K562 treated with DMSO at 1 percent for 24 hours (cell line): Measurements from ENCODE around the gene ATXN7. TPM values are rescaled to one million over a fixed set of nuclear protein-coding genes. Genes with fewer than 3 reads are reported as not detected.

Experiments used
- total RNA-seq: library from RNA; unstranded; fragments of 300-600 nt; gene quantifications from 2 replicates; pipeline ENCODE4 v1.2.3, GENCODE V29; 2022; ENCODE audit warnings: low read depth; ENCODE audit not compliant: insufficient read depth

Gene ATXN7, protein sequence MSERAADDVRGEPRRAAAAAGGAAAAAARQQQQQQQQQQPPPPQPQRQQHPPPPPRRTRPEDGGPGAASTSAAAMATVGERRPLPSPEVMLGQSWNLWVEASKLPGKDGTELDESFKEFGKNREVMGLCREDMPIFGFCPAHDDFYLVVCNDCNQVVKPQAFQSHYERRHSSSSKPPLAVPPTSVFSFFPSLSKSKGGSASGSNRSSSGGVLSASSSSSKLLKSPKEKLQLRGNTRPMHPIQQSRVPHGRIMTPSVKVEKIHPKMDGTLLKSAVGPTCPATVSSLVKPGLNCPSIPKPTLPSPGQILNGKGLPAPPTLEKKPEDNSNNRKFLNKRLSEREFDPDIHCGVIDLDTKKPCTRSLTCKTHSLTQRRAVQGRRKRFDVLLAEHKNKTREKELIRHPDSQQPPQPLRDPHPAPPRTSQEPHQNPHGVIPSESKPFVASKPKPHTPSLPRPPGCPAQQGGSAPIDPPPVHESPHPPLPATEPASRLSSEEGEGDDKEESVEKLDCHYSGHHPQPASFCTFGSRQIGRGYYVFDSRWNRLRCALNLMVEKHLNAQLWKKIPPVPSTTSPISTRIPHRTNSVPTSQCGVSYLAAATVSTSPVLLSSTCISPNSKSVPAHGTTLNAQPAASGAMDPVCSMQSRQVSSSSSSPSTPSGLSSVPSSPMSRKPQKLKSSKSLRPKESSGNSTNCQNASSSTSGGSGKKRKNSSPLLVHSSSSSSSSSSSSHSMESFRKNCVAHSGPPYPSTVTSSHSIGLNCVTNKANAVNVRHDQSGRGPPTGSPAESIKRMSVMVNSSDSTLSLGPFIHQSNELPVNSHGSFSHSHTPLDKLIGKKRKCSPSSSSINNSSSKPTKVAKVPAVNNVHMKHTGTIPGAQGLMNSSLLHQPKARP
- 4.7 and 6.3 TPM in 2 replicates for total RNA-seq

DNA sequence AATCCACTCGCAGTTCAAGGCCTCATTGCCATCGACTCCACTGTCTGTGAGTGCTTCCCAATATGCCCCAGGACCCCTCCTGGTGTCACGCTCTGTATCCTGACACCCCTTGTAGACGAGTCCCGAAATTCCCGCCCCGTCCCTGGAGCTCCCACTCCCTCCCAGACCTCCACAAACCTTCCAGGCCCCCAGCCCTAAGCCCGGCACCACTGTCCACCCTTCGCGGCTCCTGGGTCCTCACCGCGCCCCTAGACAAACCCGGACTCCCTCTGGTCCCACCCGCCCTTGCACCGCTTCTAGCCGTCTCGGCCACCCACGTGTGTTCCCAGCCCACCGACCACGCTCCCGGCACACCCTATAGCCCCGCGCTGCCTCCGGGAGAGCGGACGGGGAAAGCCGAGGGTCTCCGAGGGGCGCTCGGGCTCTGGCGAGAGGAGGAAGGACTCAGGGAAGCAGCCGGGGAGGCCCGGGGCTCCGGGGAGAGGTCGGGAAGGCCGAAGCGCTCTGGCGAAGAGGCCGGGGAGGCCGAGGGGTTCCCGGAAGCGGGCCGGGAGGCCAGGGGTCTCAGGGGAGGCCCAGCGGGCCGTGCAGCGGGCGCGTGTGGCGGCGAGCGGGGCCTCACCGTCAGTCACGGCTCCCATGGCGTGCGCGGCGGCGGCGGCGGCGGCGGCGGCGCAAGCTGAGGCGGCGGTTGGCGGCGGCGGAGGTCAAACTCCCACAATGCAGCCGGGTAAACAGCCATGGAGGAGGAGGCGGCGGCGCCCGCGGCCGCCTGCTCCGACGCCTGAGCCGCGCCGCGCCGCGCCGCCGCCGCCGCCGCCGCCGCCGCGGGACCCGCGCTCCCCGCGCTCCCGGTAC, at the start of gene ATXN7, which contains the start of gene THOC7:
TSS of gene ATXN7 (plus strand) at position 718 of the 858 bp plus-strand sequence. CDS start 48,732 bp downstream, outside the sequence.
TSS of gene THOC7 (minus strand) at position 656 of the 858 bp plus-strand sequence. CDS start at position 641, 15 bp downstream.

DNA sequence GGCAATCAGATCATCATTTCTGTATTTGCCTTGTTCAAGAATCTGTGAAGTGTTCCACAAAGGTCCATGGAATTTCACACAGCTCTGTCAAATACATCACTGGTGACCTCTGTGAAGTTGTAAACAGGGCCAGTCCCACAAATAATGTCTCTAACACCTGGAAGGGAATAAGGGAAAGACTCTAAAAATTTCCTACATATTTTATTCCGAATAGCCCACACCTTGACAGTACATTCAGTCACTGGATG, 44.6 kb upstream of the ATXN7 start, which contains the start of gene C3orf49:
TSS of gene C3orf49 (plus strand) at position 149 of the 248 bp plus-strand sequence. CDS start 173 bp downstream, outside the sequence.

DNA sequence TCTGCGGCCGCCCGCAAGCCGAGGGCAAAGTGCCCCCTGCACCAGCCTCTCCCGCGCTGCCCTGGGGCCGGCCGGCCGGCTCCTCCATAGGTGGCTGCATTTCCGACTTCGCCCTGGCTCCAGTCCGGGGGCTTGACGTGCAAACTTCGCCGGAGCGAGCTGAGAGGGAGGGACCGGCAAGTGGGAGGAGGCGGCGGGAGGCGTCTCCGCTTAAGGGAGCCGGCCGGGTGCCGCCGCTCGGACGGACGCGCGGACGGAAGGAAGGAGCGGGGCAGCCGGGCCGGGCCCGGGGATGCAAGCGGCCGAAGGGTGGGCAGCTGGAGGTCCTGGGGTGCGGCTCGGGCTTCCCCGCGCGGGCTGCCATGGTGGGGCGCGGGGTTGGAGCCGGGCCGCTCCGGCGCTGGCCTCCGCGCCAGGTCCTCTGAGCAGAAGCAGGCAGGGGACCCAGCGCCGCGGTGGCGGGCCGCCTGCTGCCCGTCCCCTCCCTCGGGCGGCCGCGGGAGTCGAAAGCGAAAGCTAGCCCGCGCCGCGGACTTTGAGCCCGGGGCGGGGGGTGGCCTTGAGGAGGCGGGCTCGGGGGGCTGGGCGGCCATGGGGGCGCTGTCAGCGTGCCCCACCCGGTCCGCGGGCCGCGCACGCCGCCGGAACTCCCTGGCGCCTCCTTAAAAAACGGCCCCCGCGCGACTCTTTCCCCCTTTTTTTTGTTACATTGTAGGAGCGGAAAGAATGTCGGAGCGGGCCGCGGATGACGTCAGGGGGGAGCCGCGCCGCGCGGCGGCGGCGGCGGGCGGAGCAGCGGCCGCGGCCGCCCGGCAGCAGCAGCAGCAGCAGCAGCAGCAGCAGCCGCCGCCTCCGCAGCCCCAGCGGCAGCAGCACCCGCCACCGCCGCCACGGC, 48.5 kb downstream of the ATXN7 start, which contains the start of gene SCAANT1:
TSS of gene SCAANT1 (minus strand) at position 511 of the 895 bp plus-strand sequence.

DNA sequence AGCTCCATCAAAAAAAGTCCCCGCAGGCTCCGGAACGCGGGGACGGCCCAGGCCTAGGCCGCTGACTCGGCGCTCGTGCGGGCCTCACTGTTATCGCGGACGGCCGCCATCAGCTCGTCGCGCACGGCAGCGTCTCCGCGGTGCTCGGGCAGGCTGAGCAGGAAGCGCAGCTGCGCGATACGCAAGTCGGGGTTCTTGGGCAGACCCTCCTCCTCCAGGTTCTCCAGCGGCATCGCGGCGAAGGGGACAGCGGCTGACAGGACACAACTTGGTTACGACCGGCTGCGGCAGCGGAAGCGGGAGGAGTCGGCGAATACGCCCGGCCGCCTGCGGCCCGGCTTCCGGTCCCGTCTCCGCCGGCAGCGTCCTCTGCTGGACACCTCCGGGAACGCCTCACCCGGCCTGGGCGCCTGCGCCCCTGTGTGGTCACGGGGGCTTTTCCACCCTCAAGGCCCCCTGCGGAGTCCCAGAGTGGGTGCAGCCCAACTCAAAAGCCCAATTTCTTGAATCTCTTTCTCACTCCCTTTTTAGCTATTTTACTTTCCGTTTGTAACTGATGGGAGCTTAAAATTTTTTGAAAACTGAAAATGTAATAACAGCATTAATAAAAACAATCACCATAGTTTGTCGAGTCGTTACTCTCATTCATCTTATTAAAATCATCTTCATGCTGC, 159.7 kb downstream of the ATXN7 start, which contains the start of gene PSMD6:
TSS of gene PSMD6 (minus strand) at position 308 of the 674 bp plus-strand sequence. CDS start at position 233, 75 bp downstream.

Other genes with a start within 250 kb of the ATXN7 start
- gene SNTN, start 211.2 kb upstream of the ATXN7 start, total RNA-seq, result not detected in 2 replicates
- gene C3orf49, start 44.6 kb upstream of the ATXN7 start, total RNA-seq, result not detected in 2 replicates
- 28.5 and 30.8 TPM in 2 replicates for gene THOC7, start 62 bp upstream of the ATXN7 start, total RNA-seq
- not detected in 2 replicates for gene SCAANT1, start 48.5 kb downstream of the ATXN7 start, total RNA-seq
- gene PSMD6, start 159.6 kb downstream of the ATXN7 start, total RNA-seq, result 66.7 and 71.5 TPM in 2 replicates